Thyroid gland (tissue), 4 donors: ENCODE measurements around the gene HPCA.

ENCODE experiments used
- POLR2A ChIP-seq, 2 donors: fragments of 450-650 bp; IDR thresholded peaks; one replicate each; pipeline ENCODE4 v1.6.1; 2017; ENCODE audit warnings: antibody characterized with exemption in 2 of 2, mild to moderate bottlenecking in 2 of 2, moderate library complexity in 1 of 2
- TF ChIP-seq, protein P1 (sequence below), 6 experiments: fragments of 200-600 bp in 3 of 6; fragments of 450-650 bp in 3 of 6; sonication (generic) in 3 of 6; IDR thresholded peaks; one replicate each; pipeline ENCODE4 v1.5.1; 2016 to 2019; ENCODE audit warnings: antibody characterized with exemption in 6 of 6, mild to moderate bottlenecking in 2 of 6, inconsistent platforms in 1 of 6, moderate library complexity in 1 of 6

DNA sequence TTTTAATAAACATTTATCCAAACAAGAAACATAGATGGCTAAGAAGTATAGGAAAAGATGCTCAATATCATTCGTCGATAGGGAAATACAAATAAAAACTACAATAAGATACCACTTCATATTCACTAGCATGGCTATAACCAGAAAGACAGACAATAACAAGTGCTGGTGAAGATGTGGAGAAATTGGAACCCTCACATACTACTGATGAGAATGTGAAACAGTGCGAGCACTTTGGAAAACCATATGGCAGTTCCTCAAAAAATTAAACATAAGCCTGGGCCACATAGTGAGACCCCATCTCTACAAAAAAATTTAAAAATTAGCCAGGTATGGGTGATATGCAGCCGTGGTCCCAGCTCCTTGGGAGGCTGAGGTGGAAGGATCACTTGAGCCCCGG, 24.0 kb downstream of the HPCA start:
- TF ChIP-seq, protein P1, sequence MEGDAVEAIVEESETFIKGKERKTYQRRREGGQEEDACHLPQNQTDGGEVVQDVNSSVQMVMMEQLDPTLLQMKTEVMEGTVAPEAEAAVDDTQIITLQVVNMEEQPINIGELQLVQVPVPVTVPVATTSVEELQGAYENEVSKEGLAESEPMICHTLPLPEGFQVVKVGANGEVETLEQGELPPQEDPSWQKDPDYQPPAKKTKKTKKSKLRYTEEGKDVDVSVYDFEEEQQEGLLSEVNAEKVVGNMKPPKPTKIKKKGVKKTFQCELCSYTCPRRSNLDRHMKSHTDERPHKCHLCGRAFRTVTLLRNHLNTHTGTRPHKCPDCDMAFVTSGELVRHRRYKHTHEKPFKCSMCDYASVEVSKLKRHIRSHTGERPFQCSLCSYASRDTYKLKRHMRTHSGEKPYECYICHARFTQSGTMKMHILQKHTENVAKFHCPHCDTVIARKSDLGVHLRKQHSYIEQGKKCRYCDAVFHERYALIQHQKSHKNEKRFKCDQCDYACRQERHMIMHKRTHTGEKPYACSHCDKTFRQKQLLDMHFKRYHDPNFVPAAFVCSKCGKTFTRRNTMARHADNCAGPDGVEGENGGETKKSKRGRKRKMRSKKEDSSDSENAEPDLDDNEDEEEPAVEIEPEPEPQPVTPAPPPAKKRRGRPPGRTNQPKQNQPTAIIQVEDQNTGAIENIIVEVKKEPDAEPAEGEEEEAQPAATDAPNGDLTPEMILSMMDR (IDR thresholded peaks at IDR 0.05) = no peak
- no peak for TF ChIP-seq POLR2A (IDR thresholded peaks at IDR 0.05)
